ENCODE results near the gene CPA1.
"Not testable (repeated sequence)": the region's sequence is repeated elsewhere in the genome, so short reads cannot be mapped to it uniquely, and the experiment has no call there.

CPA1 gene

GRCh38 chr7:130374507-130374906 is 5.8 kb upstream of the CPA1 start:
- DNase-seq = no peak

- not testable (repeated sequence) for DNase-seq
Measured at GRCh38 chr7:130376461-130376860, 3.8 kb upstream of the CPA1 start.

GRCh38 chr7:130377178-130377577 is 3.1 kb upstream of the CPA1 start:
- no peak for DNase-seq

GRCh38 chr7:130379019-130379418 is 1.3 kb upstream of the CPA1 start:
- DNase-seq = no peak

GRCh38 chr7:130379532-130379920 is 768 bp upstream of the CPA1 start:
- no peak for DNase-seq

GRCh38 chr7:130380861-130381455 is 664 bp downstream of the CPA1 start:
- no peak for DNase-seq

- no peak for DNase-seq
Measured at GRCh38 chr7:130381468-130382312, 1.4 kb downstream of the CPA1 start.

GRCh38 chr7:130383187-130383980 is 3.1 kb downstream of the CPA1 start:
- no peak for DNase-seq

- DNase-seq = no peak
Measured at GRCh38 chr7:130384371-130384801, 4.1 kb downstream of the CPA1 start.

GRCh38 chr7:130384841-130385599 is 4.7 kb downstream of the CPA1 start:
- no peak for DNase-seq

- no peak for DNase-seq
Measured at GRCh38 chr7:130385600-130386066, 5.3 kb downstream of the CPA1 start.

- DNase-seq = no peak
Measured at GRCh38 chr7:130386876-130387275, 6.6 kb downstream of the CPA1 start.

GRCh38 chr7:130387306-130387627 is 7.0 kb downstream of the CPA1 start:
- DNase-seq = no peak

- no peak for DNase-seq
Measured at GRCh38 chr7:130387628-130388403, 7.5 kb downstream of the CPA1 start.

GRCh38 chr7:130388671-130389070 is 8.4 kb downstream of the CPA1 start:
- no peak for DNase-seq

GRCh38 chr7:130390486-130390885 is 10.2 kb downstream of the CPA1 start:
- DNase-seq = no peak

- DNase-seq = no peak
Measured at GRCh38 chr7:130393101-130393561, 12.8 kb downstream of the CPA1 start.

- DNase-seq = no peak
Measured at GRCh38 chr7:130393841-130394411, 13.6 kb downstream of the CPA1 start.

- DNase-seq = no peak
Measured at GRCh38 chr7:130394421-130395195, 14.3 kb downstream of the CPA1 start.

- DNase-seq = no peak
Measured at GRCh38 chr7:130395421-130395820, 15.1 kb downstream of the CPA1 start.

- DNase-seq = no peak
Measured at GRCh38 chr7:130396109-130396508, 15.8 kb downstream of the CPA1 start.

Measured in NCI-H82 (cell line).